Tibial nerve (tissue), 4 donors: Measurements from ENCODE around the gene BEND2.

Source experiments
- CTCF ChIP-seq, 5 experiments: fragments of 200-600 bp in 3 of 5; fragments of 450-650 bp in 2 of 5; sonication (generic) in 3 of 5; IDR thresholded peaks; one replicate each; pipeline ENCODE4 v1.5.1; 2016 to 2019; ENCODE audit warnings: antibody characterized with exemption in 5 of 5, mild to moderate bottlenecking in 3 of 5, moderate library complexity in 2 of 5
- EP300 ChIP-seq, 2 donors: sonication (generic); formaldehyde crosslinking; IDR thresholded peaks; one replicate each; pipeline ENCODE4 v1.6.1; 2017; ENCODE audit warnings: antibody characterized with exemption in 2 of 2, mild to moderate bottlenecking in 1 of 2
- POLR2A ChIP-seq, 2 donors: fragments of 450-650 bp; IDR thresholded peaks; one replicate each; pipeline ENCODE4 v1.6.1; 2017; ENCODE audit warnings: antibody characterized with exemption in 2 of 2, mild to moderate bottlenecking in 2 of 2, moderate library complexity in 2 of 2

DNA sequence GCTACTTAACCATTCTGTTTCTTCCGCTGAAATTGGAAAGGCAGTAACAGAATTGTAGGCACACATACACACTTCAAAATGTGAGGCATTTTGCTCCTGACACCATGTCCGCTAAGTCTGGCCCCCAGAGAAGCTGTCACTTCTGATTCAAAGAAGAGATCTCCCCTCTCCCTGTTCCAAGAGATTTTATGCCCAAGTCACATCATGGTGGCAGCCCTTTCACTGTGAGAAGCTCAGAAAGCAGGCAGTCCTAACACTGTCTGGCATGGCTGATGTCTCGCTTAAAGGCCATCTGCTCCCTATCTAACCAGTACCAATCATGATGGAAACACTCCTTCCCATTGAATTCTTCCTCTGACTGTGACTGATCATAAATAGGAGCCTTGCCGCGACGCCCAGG, 83.9 kb downstream of the BEND2 start:
- TF ChIP-seq CTCF (IDR thresholded peaks at IDR 0.05) (no peak), POLR2A (IDR thresholded peaks at IDR 0.05) (no peak), EP300 (IDR thresholded peaks at IDR 0.05) (no peak)
